H1 (cell line): ENCODE data around the gene DGUOK. TPM values are rescaled to one million over a fixed set of nuclear protein-coding genes. Genes with fewer than 3 reads are reported as not detected.

ENCODE experiments used
- BACH1 ChIP-seq: IDR thresholded peaks from 2 replicates; pipeline ENCODE4 v1.6.1; 2012; ENCODE audit warnings: low read length, improper control_type of control experiment
- EP300 ChIP-seq, 2 experiments: IDR thresholded peaks; 1 replicate in 1 of 2; 2 replicates in 1 of 2; pipeline ENCODE4 v1.6.1; 2011 to 2012; ENCODE audit warnings: low read depth in 2 of 2, low read length in 2 of 2, mild to moderate bottlenecking in 2 of 2, borderline replicate concordance in 1 of 2, inconsistent platforms in 1 of 2, moderate library complexity in 1 of 2
- EZH2 ChIP-seq: fragments of 200-600 bp; sonication (generic); IDR thresholded peaks from 2 replicates; pipeline ENCODE4 v1.7.1; 2012; ENCODE audit warnings: low read depth, mild to moderate bottlenecking, moderate library complexity, low read length, inconsistent platforms; ENCODE audit not compliant: severe bottlenecking
- HDAC6 ChIP-seq: IDR thresholded peaks from one replicate; pipeline ENCODE4 v1.7.1; 2012; ENCODE audit warnings: low read depth, mild to moderate bottlenecking, inconsistent platforms, low read length, moderate library complexity
- MAX ChIP-seq: IDR thresholded peaks from 2 replicates; pipeline ENCODE4 v1.6.1; 2012; ENCODE audit warnings: inconsistent platforms
- SP1 ChIP-seq: IDR thresholded peaks from 2 replicates; pipeline ENCODE4 v1.6.1; 2011; ENCODE audit warnings: low read depth, low read length
- polyA plus RNA-seq, 7 experiments: library from polyadenylated mRNA; depleted of rRNA in 3 of 7; stranded (reverse) in 5 of 7; unstranded in 2 of 7; fragments of >200 nt in 5 of 7; fragments of 200-250 nt in 2 of 7; gene quantifications; 1 replicate in 5 of 7; 2 replicates in 1 of 7; 4 replicates in 1 of 7; pipeline versions ENCODE4 v1.2.1 to v1.2.3, GENCODE V29; 2011 to 2013; ENCODE audit warnings: missing spikeins in 2 of 7, mixed read lengths in 2 of 7
- total RNA-seq: library from RNA; stranded (reverse); fragmentation: NEBNext Ultra II Directional; extraction: Animal tissue kit (Norgen Biotek cat#: 25700); gene quantifications from 2 replicates; pipeline ENCODE4 v1.2.1, GENCODE V29; 2021

The DGUOK gene
- total and polyA plus RNA-seq, 2 of the 8 experiments (the other 6 are each of a cell fraction or from before 2014, with no cell fraction given): 110 to 168 TPM

DNA sequence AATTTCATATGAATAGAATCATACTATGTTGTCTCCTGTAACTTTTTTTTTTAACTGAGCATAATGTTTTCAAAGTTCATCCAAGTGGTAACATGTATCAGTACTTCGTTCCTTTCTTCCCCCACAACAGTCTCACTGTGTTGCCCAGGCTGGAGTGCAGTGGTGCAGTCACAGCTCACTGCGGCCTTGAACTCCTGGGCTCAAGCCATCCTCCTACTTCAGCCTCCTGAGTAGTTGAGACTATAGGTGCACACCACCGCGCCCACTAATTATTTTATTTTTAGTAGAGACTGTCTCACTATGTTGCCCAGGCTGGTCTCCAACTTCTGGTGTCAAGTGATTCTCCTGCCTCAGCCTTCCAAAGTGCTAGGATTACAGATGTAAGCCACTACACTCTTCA is 34.6 kb downstream of the DGUOK start (continued):
- no peak for TF ChIP-seq MAX
- TF ChIP-seq SP1: no peak
- no peak for TF ChIP-seq EZH2
- no peak for TF ChIP-seq BACH1
- TF ChIP-seq EP300 (IDR thresholded peaks at IDR 0.05; ENCODE audit: borderline replicate concordance in 1 of 2, low read depth in 2 of 2, low read length in 2 of 2): no peak
- no peak for TF ChIP-seq HDAC6
- TF ChIP-seq, all 59 proteins: peak for 0
